ENCODE data around the gene RNMT.

- TF ChIP-seq, protein P1, sequence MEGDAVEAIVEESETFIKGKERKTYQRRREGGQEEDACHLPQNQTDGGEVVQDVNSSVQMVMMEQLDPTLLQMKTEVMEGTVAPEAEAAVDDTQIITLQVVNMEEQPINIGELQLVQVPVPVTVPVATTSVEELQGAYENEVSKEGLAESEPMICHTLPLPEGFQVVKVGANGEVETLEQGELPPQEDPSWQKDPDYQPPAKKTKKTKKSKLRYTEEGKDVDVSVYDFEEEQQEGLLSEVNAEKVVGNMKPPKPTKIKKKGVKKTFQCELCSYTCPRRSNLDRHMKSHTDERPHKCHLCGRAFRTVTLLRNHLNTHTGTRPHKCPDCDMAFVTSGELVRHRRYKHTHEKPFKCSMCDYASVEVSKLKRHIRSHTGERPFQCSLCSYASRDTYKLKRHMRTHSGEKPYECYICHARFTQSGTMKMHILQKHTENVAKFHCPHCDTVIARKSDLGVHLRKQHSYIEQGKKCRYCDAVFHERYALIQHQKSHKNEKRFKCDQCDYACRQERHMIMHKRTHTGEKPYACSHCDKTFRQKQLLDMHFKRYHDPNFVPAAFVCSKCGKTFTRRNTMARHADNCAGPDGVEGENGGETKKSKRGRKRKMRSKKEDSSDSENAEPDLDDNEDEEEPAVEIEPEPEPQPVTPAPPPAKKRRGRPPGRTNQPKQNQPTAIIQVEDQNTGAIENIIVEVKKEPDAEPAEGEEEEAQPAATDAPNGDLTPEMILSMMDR (conservative IDR thresholded peaks at IDR 0.05; ENCODE audit: low read length) = no peak
- no peak for TF ChIP-seq EZH2phosphoT487 (IDR thresholded peaks at IDR 0.05; ENCODE audit: borderline replicate concordance, low read depth, low read length)
Measured at GRCh38 chr18:13762690-13763439, 36.4 kb downstream of the RNMT start.
